Osteoblast (primary cell): Measurements from ENCODE around the gene GLDN. TPM values are rescaled to one million over a fixed set of nuclear protein-coding genes. Genes with fewer than 3 reads are reported as not detected.
"Not testable (repeated sequence)": the region's sequence is repeated elsewhere in the genome, so short reads cannot be mapped to it uniquely, and the experiment has no call there.

Experiments
- DNase-seq: peaks from one replicate; pipeline ENCODE4 v3.0.0; 2011; ENCODE audit warnings: low spot score, mixed read lengths; ENCODE audit not compliant: insufficient read length; ENCODE audit errors: missing footprints
- H2AFZ ChIP-seq: 2 replicates; pipeline ENCODE4 v1.6.0; 2011; ENCODE audit warnings: mild to moderate bottlenecking, low read length
- H3K27ac ChIP-seq: 2 replicates; pipeline ENCODE4 v1.5.1; 2011; ENCODE audit warnings: mild to moderate bottlenecking, low read depth, low read length, moderate library complexity
- H3K27me3 ChIP-seq: 2 replicates; pipeline ENCODE4 v1.6.0; 2012; ENCODE audit warnings: mild to moderate bottlenecking, control low read depth, inconsistent platforms, low read length, moderate library complexity; ENCODE audit not compliant: insufficient read depth
- H3K36me3 ChIP-seq: 2 replicates; pipeline ENCODE4 v1.5.1; 2011; ENCODE audit warnings: mild to moderate bottlenecking, low read length, control low read depth, moderate library complexity; ENCODE audit not compliant: insufficient read depth
- H3K4me1 ChIP-seq: 2 replicates; pipeline ENCODE4 v1.5.1; 2011; ENCODE audit warnings: mild to moderate bottlenecking, low read length, control low read depth, moderate library complexity; ENCODE audit not compliant: insufficient read depth
- H3K4me2 ChIP-seq: 2 replicates; pipeline ENCODE4 v1.6.0; 2011; ENCODE audit warnings: mild to moderate bottlenecking, low read length; ENCODE audit not compliant: insufficient read depth
- H3K4me3 ChIP-seq: fragments of 200-600 bp; sonication (generic); 3 replicates; pipeline ENCODE4 v1.5.1; 2012; ENCODE audit warnings: mild to moderate bottlenecking, low read length, inconsistent platforms; ENCODE audit not compliant: insufficient read depth
- H3K79me2 ChIP-seq: 2 replicates; pipeline ENCODE4 v1.6.0; 2012; ENCODE audit warnings: mild to moderate bottlenecking, low read length, control low read depth, inconsistent platforms; ENCODE audit not compliant: insufficient read depth
- H3K9me3 ChIP-seq: 2 replicates; pipeline ENCODE4 v1.5.1; 2011; ENCODE audit warnings: low read depth, low read length, control low read depth
- H4K20me1 ChIP-seq: 2 replicates; pipeline ENCODE4 v1.6.0; 2012; ENCODE audit warnings: mild to moderate bottlenecking, low read length, control low read depth; ENCODE audit not compliant: insufficient read depth
- CTCF ChIP-seq: IDR thresholded peaks from 2 replicates; pipeline ENCODE4 v1.5.1; 2011; ENCODE audit warnings: mild to moderate bottlenecking, low read depth, low read length, moderate library complexity; ENCODE audit errors: extremely low read depth
- total RNA-seq: library from RNA; depleted of rRNA; stranded (reverse); fragments of >200 nt; gene quantifications from 2 replicates; pipeline ENCODE4 v1.2.3, GENCODE V29; 2012

The GLDN gene
- total RNA-seq, 1 donor, result 1.1 TPM

GRCh38 chr15:51405693-51406523 lies 64.5 kb downstream of the GLDN start:
- Histone ChIP-seq H3K79me2 (no peaks in the 10 kb centered on the region), H4K20me1 (no peaks in the 10 kb centered on the region), H3K4me2 (no peak overlapping the region), H3K27me3 (peaks cover 7% of the 10 kb centered on the region), H3K9me3 (no peaks in the 10 kb centered on the region), H3K27ac (no peak overlapping the region), H3K4me1 (no peaks in the 10 kb centered on the region), H3K36me3 (no peaks in the 10 kb centered on the region), H3K4me3 (no peak overlapping the region), H2AFZ (no peak overlapping the region)
- no peak for TF ChIP-seq CTCF
- DNase-seq, result no peak

GRCh38 chr15:51414256-51414860 lies 72.9 kb downstream of the GLDN start:
- Histone ChIP-seq H3K36me3 (no peaks in the 10 kb centered on the region), H3K27ac (no peak overlapping the region), H3K4me2 (no peak overlapping the region), H3K79me2 (no peaks in the 10 kb centered on the region), H4K20me1 (no peaks in the 10 kb centered on the region), H2AFZ (no peak overlapping the region), H3K4me1 (no peaks in the 10 kb centered on the region), H3K9me3 (no peaks in the 10 kb centered on the region), H3K27me3 (peaks cover 2% of the 10 kb centered on the region), H3K4me3 (no peak overlapping the region)
- DNase-seq, result no peak
- no peak for TF ChIP-seq CTCF

GRCh38 chr15:51416129-51416528 lies 74.7 kb downstream of the GLDN start:
- Histone ChIP-seq H3K4me1 (no peaks in the 10 kb centered on the region), H3K4me3 (no peak overlapping the region), H4K20me1 (no peaks in the 10 kb centered on the region), H3K4me2 (no peak overlapping the region), H3K36me3 (no peaks in the 10 kb centered on the region), H3K79me2 (no peaks in the 10 kb centered on the region), H3K27me3 (peaks cover 2% of the 10 kb centered on the region), H2AFZ (no peak overlapping the region), H3K27ac (no peak overlapping the region), H3K9me3 (no peaks in the 10 kb centered on the region)
- no peak for DNase-seq
- no peak for TF ChIP-seq CTCF

- not testable (repeated sequence) for H3K4me3 ChIP-seq, H3K4me1 ChIP-seq, DNase-seq, H3K27me3 ChIP-seq, H4K20me1 ChIP-seq, H3K36me3 ChIP-seq, H2AFZ ChIP-seq, H3K4me2 ChIP-seq, H3K9me3 ChIP-seq, H3K79me2 ChIP-seq, H3K27ac ChIP-seq
Measured at GRCh38 chr15:51423040-51423439, 81.6 kb downstream of the GLDN start.
